ENCODE results near the gene KRT74.

The KRT74 gene

GRCh38 chr12:52552055-52552454 is 21.6 kb downstream of the KRT74 start:
- Histone ChIP-seq H3K4me3 (ENCODE audit: insufficient read depth, low read length, poor library complexity, severe bottlenecking) (no peak overlapping the region), H3K27me3 (ENCODE audit: low read length) (no peaks in the 10 kb centered on the region), H3K9me3 (ENCODE audit: insufficient read depth, low read length) (no peaks in the 10 kb centered on the region), H3K27ac (ENCODE audit: low read depth, low read length) (no peak overlapping the region), H4K20me1 (ENCODE audit: low read depth, low read length) (no peaks in the 10 kb centered on the region), H3K4me2 (ENCODE audit: low read depth, low read length, poor library complexity, severe bottlenecking) (no peak overlapping the region), H2AFZ (ENCODE audit: low read depth, low read length, severe bottlenecking) (no peak overlapping the region), H3F3A (ENCODE audit: insufficient read depth) (no peaks in the 10 kb centered on the region), H3K9me2 (replicated peaks; ENCODE audit: insufficient read depth, low read length) (no peaks in the 10 kb centered on the region), H3K9ac (ENCODE audit: low read length) (no peak overlapping the region), H3K79me2 (ENCODE audit: insufficient read depth, low read length) (no peaks in the 10 kb centered on the region), H3K36me3 (ENCODE audit: low read length) (no peaks in the 10 kb centered on the region)
- TF ChIP-seq EZH2phosphoT487 (conservative IDR thresholded peaks at IDR 0.05; ENCODE audit: low read length) (no peak), CTCF (IDR thresholded peaks at IDR 0.05; ENCODE audit: insufficient read depth, low read length, poor library complexity, severe bottlenecking) (no peak)

- H3K79me2 ChIP-seq (ENCODE audit: insufficient read depth, low read length), result no peaks in the 10 kb centered on the region
- no peaks in the 10 kb centered on the region for H3F3A ChIP-seq (ENCODE audit: insufficient read depth)
- H3K9me2 ChIP-seq (replicated peaks; ENCODE audit: insufficient read depth, low read length), result no peaks in the 10 kb centered on the region
- no peaks in the 10 kb centered on the region for H3K27me3 ChIP-seq (ENCODE audit: low read length)
- H3K4me2 ChIP-seq (ENCODE audit: low read depth, low read length, poor library complexity, severe bottlenecking), result no peak overlapping the region
- no peak overlapping the region for H2AFZ ChIP-seq (ENCODE audit: low read depth, low read length, severe bottlenecking)
- H3K9ac ChIP-seq (ENCODE audit: low read length), result no peak overlapping the region
- H3K4me3 ChIP-seq (ENCODE audit: insufficient read depth, low read length, poor library complexity, severe bottlenecking), result no peak overlapping the region
- TF ChIP-seq EZH2phosphoT487 (conservative IDR thresholded peaks at IDR 0.05; ENCODE audit: low read length) (no peak), CTCF (IDR thresholded peaks at IDR 0.05; ENCODE audit: insufficient read depth, low read length, poor library complexity, severe bottlenecking) (no peak)
- no peaks in the 10 kb centered on the region for H4K20me1 ChIP-seq (ENCODE audit: low read depth, low read length)
- H3K27ac ChIP-seq (ENCODE audit: low read depth, low read length), result no peak overlapping the region
- H3K9me3 ChIP-seq (ENCODE audit: insufficient read depth, low read length), result no peaks in the 10 kb centered on the region
- H3K36me3 ChIP-seq (ENCODE audit: low read length), result no peaks in the 10 kb centered on the region
Observed at GRCh38 chr12:52551216-52551865, 22.3 kb downstream of the KRT74 start.

DNA sequence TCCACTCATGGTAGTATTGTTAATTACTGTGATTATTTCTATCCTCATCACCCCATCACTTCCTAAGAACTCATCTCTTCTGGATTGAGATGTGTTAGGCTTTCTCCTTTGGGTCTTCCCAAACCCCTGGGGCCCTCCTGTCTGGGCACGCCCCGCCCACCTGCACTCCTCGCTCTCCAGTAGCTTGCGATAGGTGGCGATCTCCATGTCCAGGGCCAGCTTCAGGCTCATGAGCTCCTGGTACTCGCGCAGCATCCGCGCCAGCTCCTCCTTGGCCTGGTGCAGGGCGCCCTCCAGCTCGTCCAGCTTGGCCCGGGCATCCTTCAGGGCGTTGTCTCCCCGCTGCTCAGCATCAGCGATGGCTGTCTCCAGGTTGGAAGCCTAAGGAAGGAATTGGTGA is 27.5 kb downstream of the KRT74 start:
- Histone ChIP-seq H3K9ac (ENCODE audit: low read length) (no peak overlapping the region), H3F3A (ENCODE audit: insufficient read depth) (no peaks in the 10 kb centered on the region), H3K27me3 (ENCODE audit: low read length) (no peaks in the 10 kb centered on the region), H3K4me2 (ENCODE audit: low read depth, low read length, poor library complexity, severe bottlenecking) (no peak overlapping the region), H3K4me3 (ENCODE audit: insufficient read depth, low read length, poor library complexity, severe bottlenecking) (no peak overlapping the region), H3K9me2 (replicated peaks; ENCODE audit: insufficient read depth, low read length) (no peaks in the 10 kb centered on the region), H3K27ac (ENCODE audit: low read depth, low read length) (no peak overlapping the region), H3K79me2 (ENCODE audit: insufficient read depth, low read length) (no peaks in the 10 kb centered on the region), H4K20me1 (ENCODE audit: low read depth, low read length) (no peaks in the 10 kb centered on the region), H2AFZ (ENCODE audit: low read depth, low read length, severe bottlenecking) (no peak overlapping the region), H3K36me3 (ENCODE audit: low read length) (no peaks in the 10 kb centered on the region), H3K9me3 (ENCODE audit: insufficient read depth, low read length) (no peaks in the 10 kb centered on the region)
- no peak for TF ChIP-seq CTCF (IDR thresholded peaks at IDR 0.05; ENCODE audit: insufficient read depth, low read length, poor library complexity, severe bottlenecking)
- no peak for TF ChIP-seq EZH2phosphoT487 (conservative IDR thresholded peaks at IDR 0.05; ENCODE audit: low read length)
